Sigmoid colon (tissue), 7 donors: ENCODE measurements around the gene JAZF1. TPM values are rescaled to one million over a fixed set of nuclear protein-coding genes. Genes with fewer than 3 reads are reported as not detected.

Experiments used
- DNase-seq: peaks from one replicate; pipeline ENCODE4 v3.0.0-alpha.2; 2019
- H3K27ac ChIP-seq, 4 donors: fragments of 200-600 bp; sonication (generic); one replicate each; pipeline ENCODE4 v1.5.1; 2016 to 2019; ENCODE audit warnings: mild to moderate bottlenecking in 1 of 4
- H3K27me3 ChIP-seq, 3 donors: fragments of 200-600 bp; sonication (generic); one replicate each; pipeline ENCODE4 v1.5.1; 2019; ENCODE audit warnings: mild to moderate bottlenecking in 1 of 3
- H3K36me3 ChIP-seq, 4 donors: fragments of 200-600 bp; sonication (generic); one replicate each; pipeline ENCODE4 v1.5.1; 2016 to 2019
- H3K4me1 ChIP-seq, 4 donors: fragments of 200-600 bp; sonication (generic); one replicate each; pipeline ENCODE4 v1.5.1; 2017 to 2019
- H3K4me3 ChIP-seq, 4 donors: fragments of 200-600 bp; sonication (generic); one replicate each; pipeline ENCODE4 v1.5.1; 2017 to 2019; ENCODE audit warnings: mild to moderate bottlenecking in 2 of 4, moderate library complexity in 1 of 4
- H3K9me3 ChIP-seq, 4 donors: fragments of 200-600 bp in 3 of 4; sonication (generic) in 3 of 4; one replicate each; pipeline versions ENCODE4 v1.5.1 to v1.6.1; 2013 to 2019
- EP300 ChIP-seq, 4 donors: sonication (generic); formaldehyde crosslinking; IDR thresholded peaks; one replicate each; pipeline ENCODE4 v1.6.1; 2017; ENCODE audit warnings: antibody characterized with exemption in 4 of 4
- POLR2A ChIP-seq, 2 donors: fragments of 450-650 bp; IDR thresholded peaks; one replicate each; pipeline ENCODE4 v1.6.1; 2016; ENCODE audit warnings: antibody characterized with exemption in 2 of 2, mild to moderate bottlenecking in 2 of 2, moderate library complexity in 2 of 2
- POLR2AphosphoS5 ChIP-seq, 4 donors: sonication (generic); formaldehyde crosslinking; IDR thresholded peaks; one replicate each; pipeline ENCODE4 v1.6.1; 2017; ENCODE audit warnings: antibody characterized with exemption in 4 of 4
- WGBS, 2 donors: extraction: QIAGEN DNeasy Blood & Tissue Kit; methylation state at CpG; one replicate each; pipeline ENCODE4 v1.1.7; 2013; 5-methylcytosine and 5-hydroxymethylcytosine counted together
- intact Hi-C: fragments of 100-400 bp; cut with DNase I; formaldehyde crosslinking; loops from one replicate; pipeline ENCODE4 v1.15.1; 2023
- polyA plus RNA-seq, 3 donors: library from polyadenylated mRNA; stranded (reverse); fragments of 200-250 nt; gene quantifications; one replicate each; pipeline ENCODE4 v1.2.3, GENCODE V29; 2013
- total RNA-seq, 4 donors: library from RNA; depleted of rRNA; stranded (reverse); fragments of >200 nt; gene quantifications; one replicate each; pipeline ENCODE4 v1.1.0, GENCODE V29; 2016
- TF ChIP-seq, protein P1 (sequence below), 4 experiments: fragments of 450-650 bp in 3 of 4; fragments of 200-600 bp in 1 of 4; IDR thresholded peaks; one replicate each; pipeline ENCODE4 v1.5.1; 2016 to 2019; ENCODE audit warnings: antibody characterized with exemption in 4 of 4, mild to moderate bottlenecking in 3 of 4, moderate library complexity in 2 of 4
- donor health status: healthy with polysubstance abuse.
- donor health status: Bipolar disorder and iron deficiency.
- donor health status: healthy.

JAZF1 gene
- total and polyA plus RNA-seq, 7 donors: 4.2 to 59.6 (median 46.4) TPM

DNA sequence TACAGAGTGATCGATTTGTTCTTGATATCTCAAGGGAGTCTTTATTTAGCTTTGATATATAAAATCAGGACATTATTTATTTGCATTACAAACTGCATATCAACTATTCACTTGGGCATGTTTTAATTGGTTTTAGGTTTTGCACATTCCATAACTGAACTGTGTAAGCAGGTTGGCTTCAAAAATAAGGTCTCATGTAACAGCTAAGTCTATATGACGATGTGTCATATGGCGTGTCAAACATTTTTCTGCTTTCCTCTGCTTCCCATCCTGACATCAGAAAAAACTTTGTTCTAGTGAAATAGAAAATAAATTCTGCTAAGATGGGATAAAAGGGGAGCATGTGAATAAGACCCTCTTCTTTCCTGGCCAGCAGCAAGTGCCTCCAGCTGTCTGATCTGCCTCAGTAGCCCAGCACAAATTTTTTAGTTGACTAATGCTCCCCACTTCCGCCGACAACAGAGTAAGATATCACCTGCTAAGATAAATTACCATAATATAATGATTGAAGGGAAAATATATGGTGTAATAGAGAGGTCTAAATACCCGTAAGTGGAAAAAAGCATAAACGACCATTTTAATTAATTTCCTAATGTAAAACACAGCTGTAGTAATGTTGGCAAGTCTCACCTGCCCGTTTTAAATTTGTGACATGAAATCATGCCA is 260.2 kb downstream of the JAZF1 start:
- Histone ChIP-seq H3K27me3 (no peaks in the 10 kb centered on the region), H3K36me3 (no peaks in the 10 kb centered on the region), H3K4me3 (no peak overlapping the region), H3K9me3 (no peaks in the 10 kb centered on the region), H3K4me1 (peaks cover 0 to 53% (median 24%) of the 10 kb centered on the region in 4 donors), H3K27ac (peak overlapping the region in 2 of 4 donors; percentile 17 to 41)
- no peak for TF ChIP-seq POLR2AphosphoS5 (IDR thresholded peaks at IDR 0.05)
- TF ChIP-seq EP300 (IDR thresholded peaks at IDR 0.05): no peak
- TF ChIP-seq, protein P1, sequence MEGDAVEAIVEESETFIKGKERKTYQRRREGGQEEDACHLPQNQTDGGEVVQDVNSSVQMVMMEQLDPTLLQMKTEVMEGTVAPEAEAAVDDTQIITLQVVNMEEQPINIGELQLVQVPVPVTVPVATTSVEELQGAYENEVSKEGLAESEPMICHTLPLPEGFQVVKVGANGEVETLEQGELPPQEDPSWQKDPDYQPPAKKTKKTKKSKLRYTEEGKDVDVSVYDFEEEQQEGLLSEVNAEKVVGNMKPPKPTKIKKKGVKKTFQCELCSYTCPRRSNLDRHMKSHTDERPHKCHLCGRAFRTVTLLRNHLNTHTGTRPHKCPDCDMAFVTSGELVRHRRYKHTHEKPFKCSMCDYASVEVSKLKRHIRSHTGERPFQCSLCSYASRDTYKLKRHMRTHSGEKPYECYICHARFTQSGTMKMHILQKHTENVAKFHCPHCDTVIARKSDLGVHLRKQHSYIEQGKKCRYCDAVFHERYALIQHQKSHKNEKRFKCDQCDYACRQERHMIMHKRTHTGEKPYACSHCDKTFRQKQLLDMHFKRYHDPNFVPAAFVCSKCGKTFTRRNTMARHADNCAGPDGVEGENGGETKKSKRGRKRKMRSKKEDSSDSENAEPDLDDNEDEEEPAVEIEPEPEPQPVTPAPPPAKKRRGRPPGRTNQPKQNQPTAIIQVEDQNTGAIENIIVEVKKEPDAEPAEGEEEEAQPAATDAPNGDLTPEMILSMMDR (IDR thresholded peaks at IDR 0.05): no peak
- no peak for TF ChIP-seq POLR2A (IDR thresholded peaks at IDR 0.05)
- WGBS, 2 donors: 72 to 82% methylated on average over 8 of the region's 8 CpGs
- intact Hi-C loops: loop anchor here (2.0 to 10.0 kb wide), 5 partner anchors 102 to 722 kb away; no protein-coding TSS in a partner anchor
- no peak for DNase-seq

DNA sequence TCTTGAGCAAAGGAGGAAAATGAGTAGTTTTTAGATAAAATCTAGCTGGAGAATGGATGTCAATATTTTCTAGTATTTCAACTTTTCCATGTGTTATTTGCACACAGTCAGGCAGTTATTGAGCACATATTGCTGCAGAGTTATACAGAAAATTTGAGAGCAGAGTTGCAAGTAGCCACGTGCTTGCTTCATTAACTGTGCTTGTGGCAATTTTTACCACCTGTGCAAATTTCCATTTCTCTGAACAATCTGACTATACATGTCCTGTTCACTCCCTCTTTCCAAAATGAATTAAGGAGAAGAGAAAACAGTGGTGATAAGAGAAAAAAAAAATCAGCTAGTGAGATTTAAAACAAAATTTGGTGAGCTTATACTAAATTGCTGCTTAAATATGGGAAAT is 262.1 kb downstream of the JAZF1 start:
- Histone ChIP-seq H3K4me3 (no peak overlapping the region), H3K27ac (peak overlapping the region in 1 of 4 donors; percentile 32), H3K36me3 (no peaks in the 10 kb centered on the region), H3K27me3 (no peaks in the 10 kb centered on the region), H3K9me3 (no peaks in the 10 kb centered on the region), H3K4me1 (peaks cover 0 to 64% (median 34%) of the 10 kb centered on the region in 4 donors)
- 85 to 91% methylated on average over 1 of the region's 1 CpG for whole genome bisulfite sequencing, 2 donors
- intact Hi-C loops: no loop called here
- no peak for DNase-seq
- TF ChIP-seq POLR2A (IDR thresholded peaks at IDR 0.05): no peak
- no peak for TF ChIP-seq POLR2AphosphoS5 (IDR thresholded peaks at IDR 0.05)
- TF ChIP-seq, protein P1 (IDR thresholded peaks at IDR 0.05): no peak
- TF ChIP-seq EP300 (IDR thresholded peaks at IDR 0.05): no peak

DNA sequence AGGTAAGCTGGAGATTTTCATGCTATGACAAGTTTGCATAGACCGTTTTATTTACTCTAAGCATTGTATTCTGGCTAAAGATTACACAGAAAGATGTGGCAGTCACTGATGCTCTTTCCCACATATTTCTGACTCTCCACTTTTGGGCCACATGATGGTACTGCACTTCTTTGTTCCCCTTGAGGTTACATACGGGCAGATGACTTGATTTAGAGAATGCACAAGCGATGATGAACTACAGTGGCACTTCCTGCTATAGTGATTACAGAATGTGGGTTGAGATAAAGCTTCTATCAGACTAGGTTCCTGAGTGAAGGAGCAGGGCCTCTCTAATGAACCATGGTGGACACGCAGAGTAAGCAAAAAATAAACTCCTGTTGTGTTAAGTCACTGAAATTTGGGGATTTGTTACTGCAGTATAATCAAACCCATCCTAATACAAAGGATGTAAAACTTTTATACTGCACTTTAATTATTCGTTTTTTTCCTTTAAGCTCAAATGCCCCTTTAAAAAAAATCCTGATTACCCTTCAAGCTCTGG is 262.8 kb downstream of the JAZF1 start:
- intact Hi-C loops: no loop called here
- H3K27ac ChIP-seq: peak overlapping the region in 2 of 4 donors; percentile 32 to 46
- H3K4me3 ChIP-seq: no peak overlapping the region
- H3K36me3 ChIP-seq: no peaks in the 10 kb centered on the region
- H3K4me1 ChIP-seq: peaks cover 0 to 57% (median 33%) of the 10 kb centered on the region in 4 donors
- no peaks in the 10 kb centered on the region for H3K9me3 ChIP-seq
- DNase-seq: no peak
- 73% methylated on average over 5 of the region's 5 CpGs for WGBS, 2 donors
- no peaks in the 10 kb centered on the region for H3K27me3 ChIP-seq
- TF ChIP-seq POLR2AphosphoS5 (IDR thresholded peaks at IDR 0.05): peak in 3 of 4 donors; percentile 36 to 59 (median 43)
- TF ChIP-seq POLR2A (IDR thresholded peaks at IDR 0.05): no peak

DNA sequence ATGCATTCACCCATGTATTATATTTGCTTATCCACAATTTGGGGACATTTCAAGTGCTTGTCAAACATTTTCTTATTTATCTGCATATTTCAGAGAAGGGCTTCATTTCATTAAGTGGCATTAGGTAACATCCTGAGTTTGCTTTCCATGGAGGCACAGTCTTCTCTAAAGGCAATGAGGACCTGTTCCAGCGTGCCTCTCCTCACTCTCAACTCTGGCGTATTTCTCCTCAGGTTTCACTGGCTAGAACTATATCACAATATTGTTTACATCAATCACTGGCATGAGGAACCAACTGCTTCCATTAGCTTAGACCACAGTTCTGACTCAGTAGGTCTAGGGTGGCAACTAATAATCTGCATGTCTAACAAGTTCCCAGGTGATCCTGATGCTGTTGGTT is 263.5 kb downstream of the JAZF1 start:
- Histone ChIP-seq H3K27ac (peak overlapping the region in 2 of 4 donors; percentile 32 to 46), H3K9me3 (no peaks in the 10 kb centered on the region), H3K36me3 (no peaks in the 10 kb centered on the region), H3K4me3 (no peak overlapping the region), H3K27me3 (no peaks in the 10 kb centered on the region), H3K4me1 (peaks cover 0 to 53% (median 32%) of the 10 kb centered on the region in 4 donors)
- intact Hi-C loops: no loop called here
- 96 to 99% methylated on average over 2 of the region's 2 CpGs for WGBS, 2 donors
- TF ChIP-seq, protein P1 (IDR thresholded peaks at IDR 0.05): no peak
- no peak for TF ChIP-seq EP300 (IDR thresholded peaks at IDR 0.05)
- TF ChIP-seq POLR2A (IDR thresholded peaks at IDR 0.05): no peak
- TF ChIP-seq POLR2AphosphoS5 (IDR thresholded peaks at IDR 0.05): no peak
- no peak for DNase-seq

DNA sequence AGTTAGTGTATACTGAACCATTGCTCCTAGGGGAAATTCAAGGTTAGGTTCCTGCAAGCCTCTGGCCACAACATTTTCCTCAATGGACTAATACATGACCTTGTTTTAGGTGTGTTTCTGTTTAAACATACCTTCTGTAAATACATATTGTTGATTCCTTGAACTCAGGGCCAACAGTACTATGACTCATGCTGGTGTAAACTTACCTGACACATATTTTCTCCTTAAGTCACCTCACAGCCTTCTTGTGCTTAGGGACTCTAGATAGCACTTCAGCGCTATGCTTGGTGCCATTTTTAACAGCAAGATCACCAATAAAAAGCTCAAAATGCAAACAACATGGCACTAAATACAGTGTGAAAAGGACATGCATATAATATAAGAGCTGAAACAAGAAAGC is 264.2 kb downstream of the JAZF1 start:
- no peaks in the 10 kb centered on the region for H3K27me3 ChIP-seq

More for the DNA sequence above, 264.2 kb downstream of the JAZF1 start:
- 38 to 83% methylated on average over 1 of the region's 1 CpG for WGBS, 2 donors
- Histone ChIP-seq H3K9me3 (no peaks in the 10 kb centered on the region), H3K36me3 (no peaks in the 10 kb centered on the region), H3K27ac (no peak overlapping the region), H3K4me1 (peaks cover 0 to 47% (median 30%) of the 10 kb centered on the region in 4 donors), H3K4me3 (no peak overlapping the region)
- intact Hi-C loops: no loop called here
- no peak for DNase-seq
- TF ChIP-seq POLR2AphosphoS5 (IDR thresholded peaks at IDR 0.05): no peak
- TF ChIP-seq EP300 (IDR thresholded peaks at IDR 0.05): no peak
- TF ChIP-seq POLR2A (IDR thresholded peaks at IDR 0.05): no peak
- TF ChIP-seq, protein P1 (IDR thresholded peaks at IDR 0.05): no peak
